CD8-positive, alpha-beta memory T cell (primary cell): ENCODE results near the gene SCAF11. TPM values are rescaled to one million over a fixed set of nuclear protein-coding genes. Genes with fewer than 3 reads are reported as not detected.
A peak's percentile ranks its signal among the peaks of the same experiment; 100 is the strongest.

Experiments used
- CTCF ChIA-PET: fragments of 350-600 bp; sonication (Branson Sonifier 250); formaldehyde crosslinking; loops from one replicate; lab custom pipeline; 2021; ENCODE audit warnings: antibody characterized with exemption; lab: Charles Lee
- POLR2A ChIA-PET: fragments of 350-600 bp; sonication (Branson Sonifier 250); formaldehyde crosslinking; loops from one replicate; lab custom pipeline; 2021; ENCODE audit warnings: antibody characterized with exemption; lab: Charles Lee
- DNase-seq, 5 donors: peaks; one replicate each; pipeline versions ENCODE4 v3.0.0 to v3.0.0-alpha.2; 2020 to 2022; ENCODE audit warnings: mixed read lengths in 1 of 5
- H3K27ac ChIP-seq: one replicate; pipeline ENCODE4 v1.7.0; 2013; ENCODE audit warnings: low read depth, mild to moderate bottlenecking, low read length, moderate library complexity
- H3K27me3 ChIP-seq: 2 replicates; pipeline ENCODE4 v1.7.0; 2013; ENCODE audit warnings: low read length, mild to moderate bottlenecking; ENCODE audit not compliant: insufficient read depth, poor library complexity, severe bottlenecking
- H3K36me3 ChIP-seq: 2 replicates; pipeline ENCODE4 v1.7.0; 2013; ENCODE audit warnings: mild to moderate bottlenecking, low read length, moderate library complexity; ENCODE audit not compliant: insufficient read depth
- H3K4me1 ChIP-seq: 2 replicates; pipeline ENCODE4 v1.7.0; 2013; ENCODE audit warnings: mild to moderate bottlenecking, low read length, moderate library complexity; ENCODE audit not compliant: insufficient read depth
- H3K4me3 ChIP-seq: 2 replicates; pipeline ENCODE4 v1.7.0; 2013; ENCODE audit warnings: mild to moderate bottlenecking, low read length
- H3K9me3 ChIP-seq: 2 replicates; pipeline ENCODE4 v1.7.0; 2013; ENCODE audit warnings: mild to moderate bottlenecking, low read length
- H3K27ac Mint-ChIP-seq, 8 donors: one replicate each; pipeline ENCODE4 v1.8.0; 2020 to 2021; ENCODE audit warnings: mixed read lengths in 8 of 8, mild to moderate bottlenecking in 6 of 8, inconsistent platforms in 3 of 8, moderate library complexity in 3 of 8
- H3K27me3 Mint-ChIP-seq, 2 donors: one replicate each; pipeline ENCODE4 v1.8.0; 2020 to 2021; ENCODE audit warnings: mixed read lengths in 2 of 2, mild to moderate bottlenecking in 1 of 2, moderate library complexity in 1 of 2
- H3K36me3 Mint-ChIP-seq, 3 donors: one replicate each; pipeline ENCODE4 v1.8.0; 2020 to 2021; ENCODE audit warnings: mixed read lengths in 3 of 3, inconsistent platforms in 1 of 3, mild to moderate bottlenecking in 1 of 3
- H3K4me1 Mint-ChIP-seq, 3 donors: one replicate each; pipeline ENCODE4 v1.8.0; 2020 to 2021; ENCODE audit warnings: mixed read lengths in 3 of 3, inconsistent platforms in 1 of 3, mild to moderate bottlenecking in 1 of 3
- H3K4me3 Mint-ChIP-seq, 7 donors: one replicate each; pipeline ENCODE4 v1.8.0; 2020 to 2021; ENCODE audit warnings: mixed read lengths in 7 of 7, mild to moderate bottlenecking in 6 of 7, moderate library complexity in 4 of 7, inconsistent platforms in 2 of 7
- H3K9me3 Mint-ChIP-seq, 5 donors: one replicate each; pipeline ENCODE4 v1.8.0; 2020 to 2022; ENCODE audit warnings: mixed read lengths in 5 of 5, mild to moderate bottlenecking in 3 of 5, moderate library complexity in 2 of 5, inconsistent platforms in 1 of 5
- polyA plus RNA-seq: library from polyadenylated mRNA; unstranded; fragments of 300-500 nt; fragmentation: Illumina TruSeq; gene quantifications from one replicate; pipeline ENCODE4 v1.2.3, GENCODE V29; 2021
- total RNA-seq, 2 experiments: library from RNA; stranded (reverse); gene quantifications; one replicate each; pipeline ENCODE4 v1.2.3, GENCODE V29; 2021

Gene SCAF11
- total and polyA plus RNA-seq, 3 experiments from 2014 or later, result 114 to 125 (median 119) TPM

GRCh38 chr12:45975506-45975905 is 14.9 kb downstream of the SCAF11 start:
- peaks cover 19 to 50% (median 20%) of the 10 kb centered on the region in 3 donors for H3K36me3 Mint-ChIP-seq
- Histone ChIP-seq H3K27me3 (no peaks in the 10 kb centered on the region), H3K36me3 (no peaks in the 10 kb centered on the region), H3K4me3 (no peak overlapping the region), H3K4me1 (peaks cover 41% of the 10 kb centered on the region), H3K9me3 (no peaks in the 10 kb centered on the region), H3K27ac (no peak overlapping the region)
- H3K9me3 Mint-ChIP-seq, result peaks cover 0 to 10% (median 2%) of the 10 kb centered on the region in 5 donors
- H3K4me3 Mint-ChIP-seq, result no peak overlapping the region
- ChIA-PET CTCF (no interaction called here), POLR2A (no interaction called here)
- no peak for DNase-seq
- H3K4me1 Mint-ChIP-seq, result peaks cover 78 to 99% (median 96%) of the 10 kb centered on the region in 3 donors
- H3K27ac Mint-ChIP-seq, result peak overlapping the region in 3 of 8 donors; percentile 7 to 45 (median 11)
- no peaks in the 10 kb centered on the region for H3K27me3 Mint-ChIP-seq

GRCh38 chr12:45974883-45975282 is 15.5 kb downstream of the SCAF11 start:
- no peaks in the 10 kb centered on the region for H3K27me3 Mint-ChIP-seq
- H3K27ac ChIP-seq, result no peak overlapping the region
- H3K36me3 Mint-ChIP-seq, result peaks cover 19 to 55% (median 20%) of the 10 kb centered on the region in 3 donors
- no peaks in the 10 kb centered on the region for H3K9me3 ChIP-seq
- no peak for DNase-seq
- peak overlapping the region in 2 of 8 donors; percentile 29 to 40 for H3K27ac Mint-ChIP-seq
- peaks cover 0 to 10% (median 2%) of the 10 kb centered on the region in 5 donors for H3K9me3 Mint-ChIP-seq
- CTCF ChIA-PET, result no interaction called here
- POLR2A ChIA-PET, result no interaction called here
- H3K4me1 ChIP-seq, result peaks cover 36% of the 10 kb centered on the region
- no peak overlapping the region for H3K4me3 ChIP-seq
- no peaks in the 10 kb centered on the region for H3K36me3 ChIP-seq
- peaks cover 77 to 98% (median 95%) of the 10 kb centered on the region in 3 donors for H3K4me1 Mint-ChIP-seq
- peak overlapping the region in 2 of 7 donors; percentile 12 to 19 for H3K4me3 Mint-ChIP-seq
- no peaks in the 10 kb centered on the region for H3K27me3 ChIP-seq

GRCh38 chr12:45974171-45974719 is 16.1 kb downstream of the SCAF11 start:
- Mint-ChIP-seq H3K9me3 (peaks cover 0 to 10% (median 2%) of the 10 kb centered on the region in 5 donors), H3K4me3 (peak overlapping the region in 2 of 7 donors; percentile 19 to 21), H3K36me3 (peaks cover 19 to 56% (median 21%) of the 10 kb centered on the region in 3 donors), H3K27ac (peak overlapping the region in 5 of 8 donors; percentile 3 to 54 (median 40)), H3K27me3 (no peaks in the 10 kb centered on the region), H3K4me1 (peaks cover 74 to 94% (median 94%) of the 10 kb centered on the region in 3 donors)
- Histone ChIP-seq H3K27ac (no peak overlapping the region), H3K27me3 (no peaks in the 10 kb centered on the region), H3K9me3 (no peaks in the 10 kb centered on the region), H3K4me1 (peaks cover 33% of the 10 kb centered on the region), H3K4me3 (no peak overlapping the region), H3K36me3 (no peaks in the 10 kb centered on the region)
- ChIA-PET CTCF (no interaction called here), POLR2A (no interaction called here)
- no peak for DNase-seq

- Histone ChIP-seq H3K4me3 (no peak overlapping the region), H3K36me3 (no peaks in the 10 kb centered on the region), H3K27ac (no peak overlapping the region), H3K9me3 (no peaks in the 10 kb centered on the region), H3K4me1 (peaks cover 26% of the 10 kb centered on the region), H3K27me3 (no peaks in the 10 kb centered on the region)
- peaks cover 19 to 56% (median 22%) of the 10 kb centered on the region in 3 donors for H3K36me3 Mint-ChIP-seq
- ChIA-PET POLR2A (no interaction called here), CTCF (no interaction called here)
- H3K4me1 Mint-ChIP-seq, result peaks cover 71 to 92% (median 91%) of the 10 kb centered on the region in 3 donors
- H3K27me3 Mint-ChIP-seq, result no peaks in the 10 kb centered on the region
- H3K4me3 Mint-ChIP-seq, result peak overlapping the region in 1 of 7 donors; percentile 30
- H3K27ac Mint-ChIP-seq, result peak overlapping the region in 6 of 8 donors; percentile 1 to 34 (median 21)
- no peak for DNase-seq
- peaks cover 0 to 10% (median 2%) of the 10 kb centered on the region in 5 donors for H3K9me3 Mint-ChIP-seq
Observed at GRCh38 chr12:45973526-45973925, 16.8 kb downstream of the SCAF11 start.

GRCh38 chr12:45970391-45970790 is 20.0 kb downstream of the SCAF11 start:
- H3K27ac Mint-ChIP-seq, result peak overlapping the region in 2 of 8 donors; percentile 31 to 41
- no peaks in the 10 kb centered on the region for H3K27me3 ChIP-seq
- no peak overlapping the region for H3K4me3 ChIP-seq
- H3K36me3 ChIP-seq, result no peaks in the 10 kb centered on the region
- no peak for DNase-seq
- peak overlapping the region in 3 of 7 donors; percentile 9 to 51 (median 47) for H3K4me3 Mint-ChIP-seq
- POLR2A ChIA-PET, result interaction anchor here (0.6 kb wide), 1 partner anchor 20 kb away, joined by 4 read pairs; the partner anchor contains the start of gene SCAF11
- peaks cover 19 to 49% (median 20%) of the 10 kb centered on the region in 3 donors for H3K36me3 Mint-ChIP-seq
- H3K4me1 ChIP-seq, result peaks cover 14% of the 10 kb centered on the region
- CTCF ChIA-PET, result no interaction called here
- H3K4me1 Mint-ChIP-seq, result peaks cover 60 to 92% (median 89%) of the 10 kb centered on the region in 3 donors
- H3K27ac ChIP-seq, result no peak overlapping the region
- no peaks in the 10 kb centered on the region for H3K9me3 ChIP-seq
- H3K9me3 Mint-ChIP-seq, result peaks cover 0 to 10% (median 2%) of the 10 kb centered on the region in 5 donors
- no peaks in the 10 kb centered on the region for H3K27me3 Mint-ChIP-seq

GRCh38 chr12:45969084-45969483 is 21.3 kb downstream of the SCAF11 start:
- H3K36me3 Mint-ChIP-seq, result peaks cover 16 to 49% (median 20%) of the 10 kb centered on the region in 3 donors
- Histone ChIP-seq H3K27ac (no peak overlapping the region), H3K9me3 (no peaks in the 10 kb centered on the region), H3K27me3 (no peaks in the 10 kb centered on the region), H3K4me3 (no peak overlapping the region), H3K36me3 (no peaks in the 10 kb centered on the region), H3K4me1 (peaks cover 14% of the 10 kb centered on the region)
- H3K27me3 Mint-ChIP-seq, result no peaks in the 10 kb centered on the region
- H3K4me1 Mint-ChIP-seq, result peaks cover 57 to 90% (median 90%) of the 10 kb centered on the region in 3 donors
- peak overlapping the region in 2 of 7 donors; percentile 2 to 67 for H3K4me3 Mint-ChIP-seq
- CTCF ChIA-PET, result no interaction called here
- POLR2A ChIA-PET, result no interaction called here
- H3K27ac Mint-ChIP-seq, result peak overlapping the region in 4 of 8 donors; percentile 9 to 72 (median 46)
- no peak for DNase-seq
- peaks cover 0 to 10% (median 2%) of the 10 kb centered on the region in 5 donors for H3K9me3 Mint-ChIP-seq

GRCh38 chr12:45966486-45966885 is 23.9 kb downstream of the SCAF11 start:
- CTCF ChIA-PET, result no interaction called here

More at GRCh38 chr12:45966486-45966885, 23.9 kb downstream of the SCAF11 start:
- Histone ChIP-seq H3K27ac (no peak overlapping the region), H3K36me3 (peaks cover 9% of the 10 kb centered on the region), H3K4me1 (peaks cover 14% of the 10 kb centered on the region), H3K9me3 (no peaks in the 10 kb centered on the region), H3K27me3 (no peaks in the 10 kb centered on the region), H3K4me3 (no peak overlapping the region)
- POLR2A ChIA-PET, result no interaction called here
- peak overlapping the region in 2 of 8 donors; percentile 36 to 64 for H3K27ac Mint-ChIP-seq
- H3K4me3 Mint-ChIP-seq, result no peak overlapping the region
- H3K4me1 Mint-ChIP-seq, result peaks cover 53 to 94% (median 90%) of the 10 kb centered on the region in 3 donors
- H3K27me3 Mint-ChIP-seq, result no peaks in the 10 kb centered on the region
- H3K9me3 Mint-ChIP-seq, result no peaks in the 10 kb centered on the region
- peaks cover 16 to 57% (median 28%) of the 10 kb centered on the region in 3 donors for H3K36me3 Mint-ChIP-seq
- DNase-seq, result no peak
